AG10803 (cell line): ENCODE results near the gene ENTPD5.
A peak's percentile ranks its signal among the peaks of the same experiment; 100 is the strongest.

ENCODE experiments used
- DNase-seq: peaks from one replicate; pipeline ENCODE4 v3.0.0; 2010; ENCODE audit warnings: low read depth
- H3K4me3 ChIP-seq: 2 replicates; pipeline ENCODE4 v1.5.1; 2011; ENCODE audit warnings: mild to moderate bottlenecking, low read length, control low read depth
- CTCF ChIP-seq: conservative IDR thresholded peaks from 2 replicates; pipeline ENCODE4 v1.5.1; 2011; ENCODE audit warnings: mild to moderate bottlenecking, low read length, control low read depth, inconsistent platforms

Gene ENTPD5

GRCh38 chr14:74018586-74019407, at the start of gene ENTPD5, which contains the start of gene BBOF1:
Gene ENTPD5, minus strand, starts transcription at chr14:74019288. Its CDS starts 31,186 bp downstream, at chr14:73988102.
Gene BBOF1, plus strand, starts transcription at chr14:74019349. Its CDS starts 130 bp downstream, at chr14:74019479.
- peak; percentile 86 for DNase-seq

GRCh38 chr14:74065746-74066575, 46.9 kb upstream of the ENTPD5 start:
- no peak for TF ChIP-seq CTCF
- no peak for DNase-seq
- H3K4me3 ChIP-seq = no peak overlapping the region

More at GRCh38 chr14:74018586-74019407, at the start of gene ENTPD5, which contains the start of gene BBOF1:
- no peak for TF ChIP-seq CTCF
- peak within 1 kb of the TSS; percentile 91 for H3K4me3 ChIP-seq

GRCh38 chr14:74064883-74065282, 45.8 kb upstream of the ENTPD5 start:
- TF ChIP-seq CTCF = no peak
- no peak for DNase-seq
- no peak overlapping the region for H3K4me3 ChIP-seq

DNA sequence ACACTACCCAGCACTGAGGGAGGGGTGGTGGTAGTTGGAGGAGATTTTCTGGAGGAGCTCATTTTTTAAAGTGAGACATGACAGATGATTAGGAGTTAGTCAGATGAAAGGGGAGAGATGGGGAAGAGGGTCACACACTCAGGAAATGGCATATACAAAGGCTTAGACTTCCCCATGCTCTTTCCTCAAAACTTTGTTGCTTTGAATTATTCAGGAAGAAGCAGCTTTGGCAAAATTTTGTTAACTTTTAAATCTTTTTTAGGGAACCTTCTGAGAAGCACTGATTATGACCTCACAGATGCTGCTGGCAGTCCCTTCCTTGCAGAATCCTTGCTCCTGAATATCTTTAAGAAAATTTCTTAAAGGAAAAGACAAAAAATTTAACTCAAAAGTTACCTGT, 45.3 kb upstream of the ENTPD5 start:
- no peak overlapping the region for H3K4me3 ChIP-seq
- no peak for TF ChIP-seq CTCF
- no peak for DNase-seq

DNA sequence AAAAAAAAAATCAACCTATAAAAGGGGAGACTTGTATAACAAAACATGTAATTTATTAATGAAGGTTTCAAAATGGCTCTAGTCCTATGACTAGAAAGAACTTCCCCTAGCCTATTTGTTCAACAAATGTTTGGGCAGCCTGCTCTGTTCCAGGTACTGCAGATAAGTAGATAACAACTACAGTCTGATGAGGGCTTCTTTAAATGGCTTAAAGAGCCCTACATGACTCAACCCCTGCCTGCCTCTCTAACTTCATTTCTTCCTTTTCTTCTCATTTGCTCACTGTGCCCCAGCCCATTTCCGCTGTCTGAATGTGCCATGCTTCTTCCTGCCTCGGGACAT, 43.7 kb upstream of the ENTPD5 start:
- H3K4me3 ChIP-seq = no peak overlapping the region
- TF ChIP-seq CTCF = no peak
- DNase-seq = no peak

GRCh38 chr14:74049876-74050495, 30.9 kb upstream of the ENTPD5 start:
- peak; percentile 17 for DNase-seq
- TF ChIP-seq CTCF = no peak

More at GRCh38 chr14:74049876-74050495, 30.9 kb upstream of the ENTPD5 start:
- H3K4me3 ChIP-seq = no peak overlapping the region
